Breast epithelium (tissue), 3 donors: ENCODE results near the gene RAB35.

ENCODE experiments used
- CTCF ChIP-seq, 3 donors: fragments of 450-650 bp; IDR thresholded peaks; one replicate each; pipeline ENCODE4 v1.5.1; 2016 to 2017; ENCODE audit warnings: antibody characterized with exemption in 3 of 3, mild to moderate bottlenecking in 3 of 3, moderate library complexity in 3 of 3
- POLR2A ChIP-seq: fragments of 450-650 bp; IDR thresholded peaks from one replicate; pipeline ENCODE4 v1.6.1; 2016; ENCODE audit warnings: antibody characterized with exemption, mild to moderate bottlenecking, moderate library complexity
- POLR2AphosphoS5 ChIP-seq, 3 donors: sonication (generic); formaldehyde crosslinking; IDR thresholded peaks; one replicate each; pipeline ENCODE4 v1.6.1; 2017; ENCODE audit warnings: antibody characterized with exemption in 3 of 3

GRCh38 chr12:120100630-120101029 is 15.9 kb downstream of the RAB35 start:
- no peak for TF ChIP-seq CTCF (IDR thresholded peaks at IDR 0.05)
- TF ChIP-seq POLR2AphosphoS5 (IDR thresholded peaks at IDR 0.05): no peak
- no peak for TF ChIP-seq POLR2A
